ENCODE measurements around the gene KCNQ1.

- no peak for TF ChIP-seq CTCF (IDR thresholded peaks at IDR 0.05)
- no peak for TF ChIP-seq EZH2 (IDR thresholded peaks at IDR 0.05; ENCODE audit: borderline replicate concordance, insufficient read depth, low read depth, low read length, poor library complexity, severe bottlenecking)
These were observed 26.7 kb upstream of the KCNQ1 start for GRCh38 chr11:2417856-2418692.

All from B cell (primary cell).